Thoracic aorta (tissue), 2 donors: ENCODE data around the gene DNAJC11. TPM values are rescaled to one million over a fixed set of nuclear protein-coding genes. Genes with fewer than 3 reads are reported as not detected.

ENCODE experiments used
- ATAC-seq: fragments of 150-250 bp; one replicate; pipeline ENCODE4 v1.8.0; 2017; ENCODE audit warnings: low read depth; ENCODE audit not compliant: insufficient number of reproducible peaks, low FRiP score
- DNase-seq: peaks from one replicate; pipeline ENCODE4 v3.0.0-alpha.2; 2020; ENCODE audit warnings: low spot score
- H3K27ac ChIP-seq, 2 donors: fragments of 200-600 bp; sonication (generic); 1 replicate in 1 of 2; 2 replicates in 1 of 2; pipeline ENCODE4 v1.5.1; 2016; ENCODE audit warnings: mild to moderate bottlenecking in 2 of 2, moderate library complexity in 2 of 2
- H3K27me3 ChIP-seq: fragments of 200-600 bp; sonication (generic); replicated peaks from 2 replicates; pipeline ENCODE4 v1.6.0; 2016; ENCODE audit warnings: mild to moderate bottlenecking; ENCODE audit not compliant: insufficient read depth
- H3K36me3 ChIP-seq: fragments of 200-600 bp; sonication (generic); one replicate; pipeline ENCODE4 v1.5.1; 2016
- H3K4me1 ChIP-seq, 2 donors: fragments of 200-600 bp; sonication (generic); 1 replicate in 1 of 2; 2 replicates in 1 of 2; pipeline versions ENCODE4 v1.5.1 to v1.6.0; 2016; ENCODE audit warnings: low read depth in 2 of 2, mild to moderate bottlenecking in 1 of 2; ENCODE audit not compliant: control insufficient read depth in 1 of 2
- H3K4me3 ChIP-seq: fragments of 200-600 bp; sonication (generic); 2 replicates; pipeline ENCODE4 v1.5.1; 2016; ENCODE audit warnings: mild to moderate bottlenecking
- H3K9me3 ChIP-seq: fragments of 200-600 bp; sonication (generic); 2 replicates; pipeline ENCODE4 v1.5.1; 2016
- CTCF ChIP-seq: fragments of 200-600 bp; sonication (generic); IDR thresholded peaks from one replicate; pipeline ENCODE4 v1.5.1; 2019; ENCODE audit warnings: antibody characterized with exemption
- total RNA-seq, 2 donors: library from RNA; depleted of rRNA; stranded (reverse); fragments of >200 nt; gene quantifications; one replicate each; pipeline versions ENCODE4 v1.1.0 to v1.2.3, GENCODE V29; 2016

Gene DNAJC11
- total RNA-seq, 2 donors from 2014 or later = 19.4 to 40.4 TPM

DNA sequence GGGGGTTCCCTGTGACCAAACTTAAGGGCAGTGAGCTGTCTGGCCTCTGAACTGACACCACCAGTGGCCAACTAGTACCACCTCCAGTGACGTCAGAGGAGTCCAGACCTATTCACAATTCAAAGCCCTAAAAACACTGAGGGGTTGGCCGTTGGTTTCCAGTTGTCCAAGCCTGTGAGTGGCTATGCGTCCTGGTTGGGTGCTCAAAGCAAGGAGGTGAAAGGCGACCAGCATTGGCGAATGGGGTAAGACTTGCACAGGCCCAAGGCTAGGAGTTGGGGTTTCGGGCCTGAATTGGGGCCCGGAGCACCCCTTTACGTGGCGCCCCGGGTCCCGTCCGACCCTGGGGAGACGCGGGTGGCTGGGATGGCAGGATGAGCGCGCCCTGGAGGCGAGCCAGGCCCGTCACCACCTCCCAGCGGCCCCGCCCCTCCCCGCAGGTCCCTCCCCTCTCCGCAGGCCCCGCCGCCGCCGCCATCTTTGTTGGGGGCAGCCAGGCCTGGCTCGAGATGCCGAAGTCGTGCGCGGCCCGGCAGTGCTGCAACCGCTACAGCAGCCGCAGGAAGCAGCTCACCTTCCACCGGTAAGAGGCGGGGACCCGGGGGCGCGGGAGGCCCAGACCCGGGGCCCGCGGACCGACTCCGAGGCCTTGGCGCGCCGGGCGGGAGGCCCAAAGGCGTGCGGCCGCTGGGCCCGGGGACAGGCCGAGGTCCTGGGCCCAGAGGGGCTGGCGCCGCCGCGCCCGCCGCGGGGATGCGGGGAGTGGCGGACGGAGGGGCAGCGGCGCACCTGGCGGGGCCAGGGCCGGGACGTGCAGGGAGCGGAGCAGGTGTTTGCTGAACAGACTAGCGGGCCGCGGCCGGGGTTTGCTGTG, 76.7 kb downstream of the DNAJC11 start, which contains the start of gene THAP3:
TSS of gene THAP3 (plus strand) at position 159 of the 874 bp plus-strand sequence. CDS start at position 510, 351 bp downstream.
- Histone ChIP-seq H3K9me3 (no peaks in the 10 kb centered on the region), H3K27me3 (no peaks in the 10 kb centered on the region), H3K4me3 (peak within 1 kb of the TSS; percentile 75), H3K36me3 (peaks cover 44% of the 10 kb centered on the region), H3K4me1 (peaks cover 9 to 30% of the 10 kb centered on the region in 2 donors), H3K27ac (peak within 1 kb of the TSS; percentile 67 to 85)
- TF ChIP-seq CTCF = no peak
- DNase-seq (peak; percentile 52), ATAC-seq (peak; percentile 70)

GRCh38 chr1:6623269-6623965, 78.2 kb downstream of the DNAJC11 start:
- H3K4me3 ChIP-seq = no peak overlapping the region
- peaks cover 9 to 30% of the 10 kb centered on the region in 2 donors for H3K4me1 ChIP-seq
- H3K36me3 ChIP-seq = peaks cover 36% of the 10 kb centered on the region
- DNase-seq = no peak
- H3K27ac ChIP-seq = no peak overlapping the region
- TF ChIP-seq CTCF = no peak
- ATAC-seq = no peak
- H3K27me3 ChIP-seq = no peaks in the 10 kb centered on the region
- no peaks in the 10 kb centered on the region for H3K9me3 ChIP-seq

DNA sequence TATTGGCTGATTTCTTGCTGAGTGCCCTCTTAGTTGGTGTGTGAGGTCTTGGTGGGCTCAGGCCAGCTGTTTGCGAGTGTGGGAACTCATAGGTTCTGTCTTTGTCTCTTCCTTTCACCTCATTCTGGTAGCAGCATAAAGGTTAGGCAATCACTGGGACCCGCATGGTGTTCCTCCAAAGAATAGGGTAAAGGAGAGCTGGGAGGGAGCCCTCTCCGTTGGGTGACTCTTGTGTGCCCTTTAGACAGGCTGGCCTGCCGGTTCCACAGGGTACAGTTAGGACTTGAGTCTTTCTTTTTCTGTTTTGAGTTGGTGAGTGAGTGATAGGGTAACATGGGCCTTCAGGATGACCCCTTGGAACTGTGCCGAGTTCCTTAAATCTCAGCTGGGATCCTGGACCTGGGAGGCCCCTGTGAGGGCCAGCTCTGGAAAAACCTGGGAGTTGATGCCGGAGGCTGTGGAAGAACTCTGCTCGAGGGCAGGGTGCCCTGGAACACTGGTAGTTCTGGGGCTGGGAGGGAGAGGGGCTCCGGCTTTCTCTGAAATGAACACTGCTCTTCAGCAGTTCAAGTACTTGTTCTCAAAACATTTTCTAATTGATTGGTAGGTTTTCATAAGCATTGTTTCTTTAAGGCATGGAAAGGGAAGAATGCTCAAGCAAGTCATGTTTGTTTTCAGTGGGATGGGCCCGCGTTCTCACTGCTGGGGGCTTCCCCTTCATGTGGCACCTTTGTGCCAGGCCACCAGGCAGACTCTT, 79.0 kb downstream of the DNAJC11 start:
- H3K27ac ChIP-seq = no peak overlapping the region
- no peaks in the 10 kb centered on the region for H3K9me3 ChIP-seq
- no peak overlapping the region for H3K4me3 ChIP-seq
- H3K36me3 ChIP-seq = peaks cover 38% of the 10 kb centered on the region
- no peak for TF ChIP-seq CTCF
- DNase-seq = no peak
- ATAC-seq = no peak
- H3K27me3 ChIP-seq = no peaks in the 10 kb centered on the region
- peaks cover 9 to 26% of the 10 kb centered on the region in 2 donors for H3K4me1 ChIP-seq

DNA sequence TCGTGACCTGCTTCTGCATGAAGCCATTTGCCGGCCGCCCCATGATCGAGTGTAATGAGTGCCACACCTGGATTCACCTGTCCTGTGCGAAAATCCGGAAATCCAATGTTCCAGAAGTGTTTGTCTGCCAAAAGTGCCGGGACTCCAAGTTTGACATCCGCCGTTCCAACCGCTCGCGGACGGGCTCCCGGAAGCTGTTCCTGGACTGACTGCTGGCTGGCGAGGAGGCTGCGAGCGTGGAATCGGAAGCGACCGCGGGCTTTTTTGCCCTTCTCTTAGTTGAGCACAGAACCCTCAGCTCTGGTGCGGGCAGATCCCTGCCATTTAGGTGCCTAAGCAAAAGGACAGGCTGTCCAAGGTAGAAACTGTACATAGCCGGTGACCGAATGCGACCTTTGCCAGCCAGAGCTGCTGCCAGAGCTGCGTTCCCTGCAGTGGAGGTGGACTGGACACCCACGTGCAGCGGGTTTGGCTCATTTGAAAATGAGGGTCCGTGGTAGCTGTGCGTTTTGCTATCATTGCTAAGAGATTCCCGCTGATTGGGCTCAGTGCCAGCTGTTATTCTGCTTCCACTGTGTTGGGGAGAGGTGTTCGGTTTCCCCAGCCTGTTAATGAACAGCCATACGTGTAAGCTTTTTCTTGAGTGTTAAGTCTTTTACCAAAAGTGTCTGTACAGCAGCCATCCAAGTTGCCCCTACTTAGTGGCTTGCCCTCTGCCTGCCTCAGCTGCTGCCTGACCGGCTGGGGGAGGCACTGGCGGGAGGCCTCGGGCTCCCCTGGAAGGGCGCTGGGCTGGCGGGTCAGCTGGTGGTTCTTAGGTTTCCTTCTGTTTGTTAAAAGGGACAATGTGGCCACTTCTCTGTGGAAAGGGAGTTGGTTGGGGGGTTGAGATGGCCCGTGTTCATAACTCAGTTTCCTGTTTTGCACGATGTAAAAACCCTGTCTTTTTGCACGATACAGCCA, 79.9 kb downstream of the DNAJC11 start:
- no peaks in the 10 kb centered on the region for H3K27me3 ChIP-seq
- DNase-seq (no peak), ATAC-seq (no peak)
- H3K36me3 ChIP-seq = peaks cover 38% of the 10 kb centered on the region
- H3K27ac ChIP-seq = no peak overlapping the region
- H3K9me3 ChIP-seq = no peaks in the 10 kb centered on the region
- no peak overlapping the region for H3K4me3 ChIP-seq
- H3K4me1 ChIP-seq = peaks cover 8 to 20% of the 10 kb centered on the region in 2 donors
- no peak for TF ChIP-seq CTCF
